ENCODE data around the gene RPS27.

RPS27 gene

DNA sequence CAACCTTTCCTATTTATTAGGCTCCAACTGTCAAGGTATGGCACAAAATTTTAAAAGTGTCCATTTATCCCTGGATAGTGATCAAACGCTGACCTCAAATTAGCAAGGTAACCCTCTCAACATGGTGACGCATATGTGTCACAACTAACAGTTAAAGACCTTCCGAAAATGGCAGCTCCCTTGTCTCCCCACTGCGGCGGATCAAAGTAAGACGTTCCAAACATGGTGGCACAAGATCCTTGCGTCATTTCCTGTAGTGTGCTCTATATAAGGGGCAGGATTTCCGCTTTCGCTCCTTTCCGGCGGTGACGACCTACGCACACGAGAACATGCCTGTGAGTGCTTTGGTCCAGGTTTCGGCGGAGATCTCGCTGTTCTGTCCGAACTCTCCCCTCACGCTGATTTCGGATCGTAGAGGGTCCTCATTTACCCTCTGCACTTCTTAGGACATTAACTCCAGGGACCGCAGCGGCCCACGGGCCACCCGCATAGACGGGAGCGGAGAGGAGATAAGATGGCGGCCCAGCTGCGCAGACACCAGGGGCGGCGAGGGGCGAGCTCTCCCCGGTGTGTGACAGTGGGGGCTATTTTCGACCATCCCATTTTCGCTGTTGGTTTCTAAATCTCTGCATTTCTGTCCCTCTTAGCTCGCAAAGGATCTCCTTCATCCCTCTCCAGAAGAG is at the start of gene RPS27:
TSS of gene RPS27 (plus strand) at position 295 of the 683 bp plus-strand sequence. CDS start at position 330, 35 bp downstream.
- DNase-seq (ENCODE audit: low read depth): peak; percentile 59

DNA sequence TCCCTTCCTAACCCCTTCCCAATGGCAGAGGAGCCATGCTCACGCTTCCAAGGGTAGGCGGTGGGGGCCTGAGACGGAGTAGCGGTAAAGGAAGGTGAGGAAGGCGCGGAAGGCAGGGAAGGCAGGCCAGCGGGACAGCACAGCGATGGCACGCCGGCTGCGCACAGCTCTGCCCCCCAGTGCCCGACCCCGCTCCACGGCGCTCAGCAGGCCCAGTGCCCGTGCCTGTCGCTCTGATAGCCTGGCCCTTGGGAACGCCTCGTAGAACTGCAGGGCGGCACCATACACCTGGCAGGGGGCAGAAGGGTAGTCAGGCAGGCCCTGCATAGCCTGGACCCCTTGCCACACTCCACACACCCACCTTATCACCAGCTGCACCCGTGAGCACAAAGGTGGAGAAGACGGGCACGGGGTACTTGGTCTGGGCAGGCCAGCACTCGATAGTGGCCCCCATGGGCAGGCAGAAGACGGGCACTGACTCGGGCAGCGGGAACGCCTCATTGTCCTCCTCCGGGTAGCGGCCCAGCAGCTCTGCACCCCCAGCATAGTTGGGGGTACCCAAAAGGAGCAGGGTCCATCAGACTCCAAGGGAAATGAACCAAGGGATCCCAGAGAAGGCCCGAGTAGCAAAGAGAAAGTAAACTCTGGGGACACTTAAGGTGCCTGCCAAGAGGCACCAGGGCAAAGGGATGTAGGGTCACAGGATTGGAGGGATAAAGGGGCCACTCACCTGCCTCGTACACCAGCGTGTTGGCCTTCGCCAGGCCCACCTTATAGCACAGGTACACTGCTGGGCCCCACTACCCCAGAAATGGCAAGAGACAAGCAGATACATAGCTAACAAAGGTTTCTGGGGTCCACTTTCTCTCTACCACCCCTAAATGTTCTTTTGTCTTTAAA is 48.5 kb upstream of the RPS27 start:
- DNase-seq (ENCODE audit: low read depth): no peak

DNA sequence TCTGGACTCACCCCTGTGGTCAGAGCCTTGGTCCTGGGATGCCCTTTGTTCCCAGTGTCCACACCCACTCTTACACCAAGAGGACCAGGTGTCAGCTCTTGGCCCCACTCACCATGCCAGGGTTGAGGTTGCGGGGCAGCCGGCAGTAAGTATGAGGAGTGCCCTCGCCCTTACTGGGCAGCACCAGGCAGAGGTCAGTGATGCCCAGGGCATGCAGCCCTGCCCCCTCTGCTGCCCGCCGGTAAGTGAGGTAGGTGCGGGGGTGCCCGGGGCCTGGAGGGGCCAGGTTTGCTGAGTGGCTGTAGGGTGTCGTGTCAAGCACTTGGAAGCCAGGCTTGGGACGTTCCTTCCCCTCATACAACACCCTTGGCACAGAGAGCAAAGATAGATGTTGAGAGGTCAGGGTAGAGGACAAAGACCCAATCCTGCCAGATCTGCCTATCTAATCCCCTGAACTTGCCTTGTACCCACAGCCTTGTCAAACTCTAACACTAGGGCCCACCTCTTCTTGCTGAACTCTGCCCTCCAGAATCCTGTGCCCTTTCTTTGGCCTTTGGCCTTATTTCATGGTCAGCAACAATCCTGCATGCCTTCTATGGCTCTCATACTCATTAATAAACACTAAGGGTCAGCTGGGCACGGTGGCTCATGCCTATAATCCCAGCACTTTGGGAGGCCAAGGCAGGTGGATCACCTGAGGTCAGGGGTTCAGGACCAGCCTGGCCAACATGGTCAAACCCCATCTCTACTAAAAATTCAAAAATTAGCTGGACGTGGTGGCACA is 47.6 kb upstream of the RPS27 start:
- no peak for DNase-seq (ENCODE audit: low read depth)

DNA sequence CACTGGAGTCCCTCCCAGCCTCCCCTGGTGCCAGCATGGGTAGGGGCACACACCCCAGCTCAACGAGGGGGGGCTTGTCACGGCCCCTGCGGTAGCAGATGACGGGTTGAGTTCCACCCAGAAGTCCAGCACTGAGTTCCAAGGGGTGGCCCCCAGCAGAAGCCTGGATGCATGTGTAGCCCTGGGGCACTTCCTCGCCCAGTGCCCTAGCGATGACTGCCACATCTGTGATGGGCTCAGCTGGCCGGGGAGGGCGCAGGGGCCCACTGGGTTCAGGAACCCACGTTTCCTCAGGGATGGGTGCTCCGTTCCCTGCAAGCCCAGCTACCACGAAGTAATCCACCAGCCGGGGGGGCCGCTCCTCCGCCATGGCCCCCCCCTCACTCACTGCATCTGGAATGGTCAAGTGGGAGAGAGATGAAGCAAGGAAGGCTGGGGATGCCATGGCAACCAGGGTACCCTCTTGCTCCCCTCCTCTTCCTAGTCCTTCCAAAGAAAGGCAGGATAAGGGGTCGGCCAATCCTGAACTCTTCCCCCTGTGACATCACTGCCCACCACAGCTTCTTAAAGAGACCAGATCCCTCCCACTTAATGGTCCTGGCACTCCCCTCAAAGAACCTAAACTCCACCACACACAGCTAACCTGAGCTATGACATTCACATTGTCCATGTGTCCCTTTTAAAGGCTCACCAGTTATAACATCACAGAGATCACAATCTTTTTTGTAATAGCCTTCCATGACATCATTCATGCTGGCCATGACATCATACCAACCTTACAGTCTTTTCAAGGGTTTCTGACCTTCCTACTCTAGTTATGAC is 46.3 kb upstream of the RPS27 start:
- no peak for DNase-seq (ENCODE audit: low read depth)

DNA sequence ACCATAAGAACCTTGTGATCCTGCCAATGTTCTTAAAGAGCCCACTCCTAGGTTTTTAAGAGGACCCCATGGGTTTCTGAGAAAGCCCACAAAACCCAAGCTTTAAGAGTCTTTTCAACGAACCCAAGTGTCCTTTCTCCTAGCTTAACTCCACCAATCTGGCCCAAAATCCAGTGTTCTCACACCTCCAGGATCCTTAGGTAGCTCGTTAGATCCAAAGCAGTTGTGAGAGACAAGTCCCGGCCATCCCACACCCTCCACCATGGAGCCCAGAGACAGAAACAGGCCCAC is 45.8 kb upstream of the RPS27 start:
- DNase-seq (ENCODE audit: low read depth): no peak

DNA sequence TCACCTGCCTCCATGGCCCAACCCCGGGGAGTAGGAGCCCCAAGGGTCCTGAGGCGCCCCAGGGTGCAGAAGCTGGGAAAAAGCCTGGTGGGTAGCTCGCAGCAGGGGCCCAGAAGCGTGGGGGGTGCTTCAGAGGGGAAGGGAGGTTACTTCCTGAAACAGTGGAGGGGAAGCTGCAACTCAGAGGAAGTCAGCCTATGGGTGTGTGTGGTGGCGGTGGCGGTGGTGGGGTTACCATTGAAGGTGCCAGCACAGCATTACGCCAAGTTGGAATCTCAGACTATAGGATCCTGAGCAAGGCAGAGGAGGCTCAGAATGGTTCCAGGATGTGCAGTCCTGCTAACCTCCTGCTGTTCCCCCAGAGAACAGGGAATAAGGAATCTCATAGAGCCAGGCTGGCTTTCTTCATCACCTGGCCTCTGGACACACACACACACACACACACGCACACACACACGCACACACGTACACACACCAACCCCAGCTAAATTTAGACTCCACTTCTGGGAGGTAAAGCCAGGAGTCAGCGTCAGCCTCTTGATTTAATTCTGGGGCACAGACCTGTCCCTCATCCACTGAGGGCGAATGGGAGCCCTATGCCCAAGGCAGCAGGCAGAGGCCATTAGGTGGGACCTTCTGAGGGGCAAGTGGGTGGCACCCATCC is 45.3 kb upstream of the RPS27 start:
- DNase-seq (ENCODE audit: low read depth): peak; percentile 68

DNA sequence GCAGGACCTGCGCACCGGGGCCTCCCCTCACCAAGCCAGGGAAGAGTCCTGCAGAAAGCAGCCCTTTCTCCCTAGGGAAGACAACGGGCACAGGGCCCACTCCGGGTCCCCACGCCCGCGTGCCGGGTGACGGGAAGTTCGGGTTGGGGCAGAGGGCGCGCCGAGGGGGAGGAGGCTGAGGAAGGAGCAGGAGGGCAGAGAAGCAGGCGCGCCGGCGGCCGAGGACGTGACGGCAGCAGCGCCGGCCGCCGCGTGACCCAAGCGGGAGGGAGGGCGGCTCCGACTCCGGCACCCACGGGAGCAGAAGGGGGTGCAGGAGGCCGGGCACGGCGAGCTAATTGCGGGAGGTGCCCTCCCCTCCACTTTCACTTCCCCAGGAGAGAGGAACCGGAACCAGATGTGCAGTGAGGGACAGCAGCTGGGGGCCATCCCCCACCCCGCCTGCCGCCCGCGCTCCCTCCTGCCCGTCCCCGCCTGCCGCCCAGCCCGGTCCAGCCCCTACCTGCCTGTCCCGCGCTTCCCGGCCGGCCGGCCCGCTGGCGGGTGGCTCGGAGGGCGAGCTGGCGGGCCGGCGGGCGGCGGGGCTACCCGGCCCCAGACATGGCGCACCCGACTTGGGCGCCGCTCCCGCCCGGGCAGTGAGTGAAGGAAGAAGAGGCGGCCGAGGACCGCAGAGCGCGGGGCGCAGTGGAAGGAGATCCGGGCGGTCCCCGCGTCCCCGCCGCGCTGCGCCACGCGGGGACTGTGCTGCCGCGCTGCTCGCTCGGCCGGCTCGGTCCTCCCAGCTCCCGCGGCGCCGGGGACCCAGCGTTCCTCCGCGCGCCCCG is 44.6 kb upstream of the RPS27 start:
- peak; percentile 44 for DNase-seq (ENCODE audit: low read depth)

DNA sequence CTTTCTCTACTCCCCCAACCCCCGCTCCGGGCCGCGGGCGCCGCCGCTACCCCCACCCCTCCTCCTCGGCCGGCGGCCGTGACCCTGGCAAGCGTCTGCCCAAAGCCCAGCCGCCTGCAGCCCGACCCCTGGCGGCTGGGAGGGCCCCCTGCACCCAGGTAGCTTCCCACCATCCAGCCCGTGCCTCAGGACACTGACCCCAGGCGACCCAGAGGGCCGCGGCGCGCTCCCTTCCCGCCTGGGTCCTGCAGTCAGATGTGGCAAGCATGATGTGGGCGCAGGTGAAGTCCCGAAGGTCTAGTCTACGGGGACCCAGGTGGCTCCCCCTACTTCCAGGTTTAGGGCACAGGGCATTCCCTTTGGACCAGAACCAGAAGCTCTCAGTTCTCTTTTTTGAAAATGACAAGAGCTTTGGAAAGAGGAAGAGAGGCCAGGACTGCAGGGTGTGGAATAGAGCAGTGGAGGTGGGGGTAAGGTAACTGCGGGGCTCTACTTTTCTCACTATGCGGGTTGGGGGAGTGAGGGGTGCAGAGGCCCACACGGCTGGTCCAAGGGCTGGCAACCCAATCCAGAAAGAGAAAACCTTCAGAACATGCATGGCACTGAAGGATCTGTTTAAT is 43.8 kb upstream of the RPS27 start, which contains the start of gene DENND4B:
TSS of gene DENND4B (minus strand) at position 97 of the 620 bp plus-strand sequence. CDS start 2,344 bp downstream, outside the sequence.
- DNase-seq (ENCODE audit: low read depth): peak; percentile 58

DNA sequence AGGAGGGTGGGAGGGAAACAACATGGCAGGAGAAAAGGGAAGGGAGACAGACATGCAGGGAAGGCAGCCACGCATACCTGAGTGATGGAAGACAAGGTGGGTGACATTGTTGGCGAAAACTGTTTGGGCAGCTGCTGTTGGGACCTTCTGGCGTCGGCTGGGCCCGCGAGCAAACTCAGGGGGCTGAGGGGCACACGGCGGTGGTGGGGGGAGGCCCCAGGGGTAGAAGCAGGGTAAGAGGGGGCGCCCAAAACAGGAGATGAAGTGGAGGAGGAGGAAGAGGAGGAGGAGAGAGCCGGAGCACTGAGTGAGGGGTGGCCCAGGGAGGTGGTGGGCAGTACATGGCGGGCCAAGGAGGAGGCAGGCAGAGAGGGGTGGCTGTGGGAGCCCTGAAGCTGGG is 39.4 kb upstream of the RPS27 start:
- no peak for DNase-seq (ENCODE audit: low read depth)

DNA sequence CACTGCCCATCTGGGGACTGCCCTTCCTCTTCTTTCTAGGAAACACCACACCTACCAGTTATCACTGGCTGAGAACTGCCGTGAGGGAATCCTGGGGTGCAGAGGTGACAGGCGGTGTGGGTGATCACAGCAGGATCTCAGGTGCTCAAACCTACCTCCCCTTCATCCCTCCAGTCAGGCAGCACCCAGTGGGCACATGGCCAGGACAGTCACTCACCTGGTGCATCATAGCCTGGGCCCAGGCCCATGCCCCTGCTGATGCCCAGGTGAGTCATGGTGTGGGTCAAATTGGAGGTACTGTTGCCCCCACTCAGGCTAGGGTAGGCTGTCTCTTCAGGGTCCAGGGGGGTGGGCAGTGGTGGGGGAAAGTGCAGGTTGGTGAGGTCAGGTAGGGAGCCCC is 38.8 kb upstream of the RPS27 start:
- DNase-seq (ENCODE audit: low read depth): no peak

DNA sequence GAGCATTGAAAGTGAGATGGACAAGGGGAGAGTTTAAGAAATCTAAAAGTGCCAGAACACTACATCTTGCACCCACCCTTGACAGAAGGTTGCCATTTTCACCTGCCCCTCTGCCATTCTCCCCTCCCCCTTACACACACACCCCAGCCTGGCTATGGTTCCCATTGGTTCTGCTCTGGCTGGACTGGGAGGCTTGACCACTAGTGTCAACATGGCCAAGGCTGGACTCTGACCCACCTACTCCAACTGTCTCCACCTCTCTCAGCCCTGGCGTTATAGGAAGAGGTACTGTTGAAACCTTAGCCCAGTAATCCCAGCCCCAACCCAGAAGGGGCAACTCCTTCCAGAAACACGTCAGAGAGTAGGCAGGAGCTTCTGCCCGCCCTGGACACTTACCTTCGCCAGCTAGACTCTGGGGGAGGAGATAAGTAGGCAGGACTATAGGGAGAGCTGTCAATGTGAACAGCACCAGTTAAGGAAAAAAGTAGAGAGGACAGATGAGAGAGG is 36.6 kb upstream of the RPS27 start:
- no peak for DNase-seq (ENCODE audit: low read depth)

DNA sequence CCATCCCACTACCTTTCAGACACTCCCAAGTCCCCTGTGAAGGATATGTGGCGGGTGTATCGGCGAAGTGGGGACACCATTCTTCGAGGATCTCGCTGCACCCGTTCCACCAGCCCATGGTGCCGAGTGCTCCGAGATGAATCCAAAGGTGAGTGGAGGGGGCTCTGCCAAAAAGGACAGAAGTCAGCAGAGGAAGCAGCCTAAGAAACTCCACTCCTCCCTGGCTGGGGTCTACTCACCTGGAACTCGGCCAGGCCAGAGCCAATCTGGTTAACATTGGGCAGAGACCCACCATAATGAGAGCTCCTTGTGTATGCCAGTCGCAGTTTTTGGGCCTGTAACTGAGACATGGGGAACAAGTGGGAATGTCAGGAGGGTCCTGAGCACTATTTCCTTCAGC is 35.7 kb upstream of the RPS27 start:
- no peak for DNase-seq (ENCODE audit: low read depth)

DNA sequence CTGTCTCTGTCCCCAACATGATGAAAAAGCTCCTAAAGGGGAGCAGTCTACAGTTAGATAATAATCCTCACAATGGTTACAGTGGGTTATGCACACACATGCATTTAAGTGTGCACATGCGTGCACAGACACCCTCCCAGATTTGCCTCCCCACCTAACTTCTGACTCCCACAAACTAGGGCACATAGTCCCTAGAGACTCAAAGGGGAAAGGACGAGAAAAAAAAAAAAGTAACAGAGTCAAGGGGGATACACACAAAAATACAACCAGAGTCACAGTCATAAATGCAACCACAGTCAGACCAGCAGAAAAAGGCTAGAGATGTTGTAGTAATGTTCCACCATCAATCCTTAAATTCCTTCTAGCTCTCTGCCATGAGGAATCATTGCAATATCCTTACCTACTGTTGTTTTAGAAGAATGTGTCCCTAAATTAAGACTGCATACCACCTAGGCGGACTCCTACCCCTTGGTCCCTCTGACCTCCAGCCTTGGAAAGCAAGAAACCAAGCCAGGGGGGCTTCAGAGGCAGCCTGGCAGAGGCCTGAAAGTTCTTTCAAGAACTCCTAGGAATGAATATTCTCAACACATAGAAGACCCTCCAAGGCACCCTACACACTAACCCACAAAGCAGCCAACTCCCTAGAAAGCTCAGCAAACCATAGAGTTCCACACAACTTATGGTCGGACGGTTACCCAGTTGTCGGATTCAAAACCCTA is 33.4 kb upstream of the RPS27 start:
- no peak for DNase-seq (ENCODE audit: low read depth)

DNA sequence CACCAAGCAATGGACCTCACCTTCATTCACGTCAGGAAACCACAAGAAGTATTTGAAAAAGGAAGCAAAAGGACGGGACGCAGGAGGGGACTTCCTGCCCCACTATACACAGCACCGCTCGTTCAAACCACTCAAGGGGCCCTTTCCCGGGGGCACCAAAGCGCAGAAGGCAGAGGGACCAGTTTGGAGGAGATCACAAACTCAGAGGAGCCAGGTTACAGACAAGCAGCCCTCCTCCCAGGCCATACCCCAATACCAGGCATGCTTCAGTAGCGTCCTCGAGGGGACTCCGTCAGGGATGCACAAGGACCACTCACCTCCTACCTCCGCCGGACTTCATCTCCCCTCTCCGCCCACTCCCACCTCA is 32.8 kb upstream of the RPS27 start:
- DNase-seq (ENCODE audit: low read depth): no peak

DNA sequence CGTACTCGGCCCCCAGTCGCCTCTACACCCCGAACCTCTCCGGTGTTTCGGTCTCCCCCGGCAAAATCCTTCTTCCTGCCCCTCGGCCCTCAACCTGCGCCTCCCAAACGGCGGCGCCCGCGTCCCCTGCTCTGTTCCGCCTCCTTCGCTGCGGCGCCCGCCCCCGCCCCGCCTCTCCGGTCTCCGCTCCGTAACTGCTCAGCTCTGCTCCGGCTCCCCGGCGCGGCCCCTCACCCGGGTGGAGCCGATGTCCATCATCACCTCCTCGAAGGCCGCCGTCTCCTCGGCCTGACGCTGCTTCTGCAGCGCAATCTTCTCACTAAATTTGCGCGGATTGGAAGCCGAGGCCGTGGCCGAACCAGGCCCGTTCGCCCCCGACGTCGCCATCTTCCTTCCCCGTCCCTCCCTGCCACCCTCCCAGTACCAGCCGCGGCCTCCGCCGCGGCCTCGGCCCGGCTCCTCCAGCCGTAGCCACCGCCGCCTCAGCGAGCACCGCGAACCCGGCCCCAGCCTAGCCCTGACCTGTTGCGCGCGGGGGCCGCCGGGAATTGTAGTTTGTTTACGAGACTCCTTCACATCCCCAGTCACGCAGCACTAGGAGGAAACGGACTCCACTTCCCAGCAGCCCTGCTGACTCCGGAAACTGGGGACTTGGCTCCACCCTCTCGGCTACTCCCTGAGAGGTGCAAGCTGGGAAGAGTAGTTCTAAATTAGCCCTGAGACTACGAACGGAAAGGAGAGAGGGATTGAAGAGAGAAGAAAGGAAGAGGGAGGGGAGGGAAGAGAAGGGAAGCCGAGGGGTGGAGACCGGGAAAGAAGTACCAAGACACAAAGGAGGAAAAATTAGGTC is 32.2 kb upstream of the RPS27 start, which contains the start of gene CRTC2:
TSS of gene CRTC2 (minus strand) at position 502 of the 850 bp plus-strand sequence. CDS start at position 387, 115 bp downstream.
- peak; percentile 94 for DNase-seq (ENCODE audit: low read depth)

DNA sequence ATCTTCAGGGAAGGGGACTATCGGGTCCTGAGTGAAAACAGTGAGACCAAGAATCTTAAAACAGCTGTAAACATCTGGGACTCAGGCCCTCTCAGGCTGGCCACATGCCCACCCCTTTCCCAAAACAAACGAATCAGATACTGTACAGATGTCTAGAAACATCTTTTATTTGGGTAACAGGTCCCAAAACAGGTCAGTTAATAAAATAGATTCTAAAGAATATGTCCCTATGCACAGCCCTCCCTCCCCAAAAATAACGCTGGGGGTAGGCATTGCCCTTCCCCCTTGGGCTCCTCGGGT is 31.7 kb upstream of the RPS27 start:
- DNase-seq (ENCODE audit: low read depth): no peak

DNA sequence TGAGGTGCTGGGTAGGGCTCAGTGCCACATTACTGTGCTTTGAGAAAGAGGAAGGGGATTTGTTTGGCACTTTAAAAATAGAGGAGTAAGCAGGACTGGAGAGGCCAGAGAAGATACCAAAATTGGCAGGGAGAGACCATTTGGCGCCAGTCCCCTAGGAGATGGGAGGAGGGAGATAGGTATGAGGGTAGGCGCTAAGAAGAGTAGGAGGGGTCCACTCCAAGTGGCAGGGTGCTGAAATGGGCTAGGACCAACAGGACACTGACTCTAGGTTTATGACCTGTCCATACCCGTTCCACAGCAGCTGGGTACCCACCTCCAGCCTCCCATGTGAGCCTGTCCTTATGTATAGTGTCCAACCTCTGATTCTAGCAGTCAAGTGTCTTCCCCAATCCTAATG is 31.1 kb upstream of the RPS27 start:
- DNase-seq (ENCODE audit: low read depth): no peak

DNA sequence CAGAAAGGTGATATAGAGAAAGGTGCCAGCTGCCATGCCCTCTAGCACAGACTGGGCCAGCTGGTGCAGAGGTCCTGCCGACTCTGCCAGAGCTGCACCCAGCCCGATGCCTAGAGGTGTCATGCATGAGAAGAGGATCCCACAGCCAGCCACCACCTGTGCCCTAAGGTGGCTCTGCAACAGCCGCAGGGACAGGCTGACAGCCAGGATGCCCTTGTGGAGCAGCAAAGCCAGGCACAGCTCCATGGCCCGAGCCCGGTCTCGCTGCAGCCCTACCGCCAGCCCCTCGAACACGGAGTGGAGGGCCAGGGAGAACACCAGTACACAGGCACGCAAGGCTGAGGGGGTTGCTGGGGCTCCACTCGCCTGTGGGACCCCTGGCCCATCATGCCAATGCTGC is 30.4 kb upstream of the RPS27 start:
- no peak for DNase-seq (ENCODE audit: low read depth)
